GM10847 (cell line): ENCODE data around the gene MGAT4A.

ENCODE experiments used
- POLR2A ChIP-seq: IDR thresholded peaks from 2 replicates; pipeline ENCODE4 v1.6.1; 2011; ENCODE audit not compliant: insufficient read length; ENCODE audit errors: extremely low read depth

Gene MGAT4A

GRCh38 chr2:98617149-98617548, 113.8 kb downstream of the MGAT4A start:
- TF ChIP-seq POLR2A: no peak

GRCh38 chr2:98615481-98615880, 115.5 kb downstream of the MGAT4A start:
- TF ChIP-seq POLR2A: no peak

GRCh38 chr2:98614024-98614739, 116.8 kb downstream of the MGAT4A start:
- TF ChIP-seq POLR2A: no peak

DNA sequence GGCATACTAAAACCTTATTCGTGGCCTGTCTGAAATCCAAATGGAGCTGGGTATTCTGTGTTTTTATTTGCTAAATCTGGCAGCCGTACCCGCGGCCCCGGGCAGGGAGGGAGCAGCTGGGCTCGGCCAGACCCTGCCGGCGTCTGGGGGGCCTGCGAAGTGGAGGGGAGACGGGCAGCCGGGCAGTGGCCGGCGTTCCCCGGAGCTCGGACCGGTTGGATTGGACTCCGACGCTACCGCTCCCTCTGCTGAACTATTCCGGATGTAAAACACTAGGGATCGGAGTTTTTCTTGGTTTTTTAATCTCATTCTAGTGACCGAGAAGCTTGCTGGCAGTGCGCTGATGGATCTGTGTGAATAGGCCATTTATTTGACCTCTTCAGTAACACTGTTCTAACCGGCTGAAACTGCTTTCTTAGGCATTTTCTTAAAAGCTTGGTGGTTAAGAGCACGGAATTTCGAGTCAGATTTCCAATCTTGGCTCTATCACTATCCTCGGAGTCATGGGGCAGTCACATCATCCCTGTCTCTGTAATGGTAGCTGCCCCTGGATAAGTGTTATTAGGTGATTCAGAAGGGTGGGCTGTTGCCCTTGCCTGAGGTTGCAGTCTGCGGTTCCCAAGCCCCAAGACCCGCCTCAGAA, 121.8 kb downstream of the MGAT4A start:
- no peak for TF ChIP-seq POLR2A

DNA sequence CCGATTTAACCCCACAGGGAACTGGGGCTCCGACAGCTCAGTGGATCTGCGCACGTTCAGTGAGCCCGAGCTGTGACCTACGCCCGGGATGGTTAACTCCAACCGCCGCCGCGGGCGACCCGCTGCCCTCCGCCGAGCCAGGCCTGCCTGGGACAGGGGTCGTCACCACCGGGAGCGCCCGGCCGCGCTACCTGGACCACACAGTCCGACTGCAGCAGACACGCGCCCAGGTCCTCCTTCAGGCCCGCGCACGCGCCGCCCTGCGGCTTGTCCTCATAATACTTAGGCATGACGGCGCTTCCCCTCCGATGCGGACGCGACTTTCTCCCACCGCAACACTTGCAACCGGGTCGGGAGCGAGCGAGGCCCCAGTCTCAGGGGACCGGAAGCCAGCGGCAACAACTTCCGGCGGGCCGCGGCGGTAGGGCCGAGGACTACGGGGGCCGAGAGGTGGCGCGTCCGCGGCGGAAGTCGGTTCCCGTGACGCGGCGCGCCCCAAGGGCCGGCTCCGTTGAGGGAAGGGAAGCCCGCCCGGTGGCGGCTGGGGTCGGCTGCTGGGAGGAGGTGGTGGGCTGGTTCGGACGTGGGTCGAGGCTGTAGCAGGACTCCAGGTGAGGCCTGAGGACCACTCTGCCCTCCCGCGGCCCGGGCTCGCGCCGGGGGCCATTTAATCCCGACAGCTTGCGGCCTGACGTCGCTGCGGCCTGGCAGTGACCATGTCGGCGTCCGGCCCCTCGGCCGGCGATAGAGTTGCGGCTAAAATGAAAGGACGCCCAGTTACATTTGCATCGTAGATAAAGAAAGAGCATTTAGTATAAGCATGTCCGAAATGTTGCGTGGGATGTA, 122.6 kb downstream of the MGAT4A start, which contains the start of the genes COA5 and UNC50:
COA5 (minus strand) TSS at position 397 of the 846 bp plus-strand sequence; CDS start at position 290, 107 bp downstream.
UNC50 (plus strand) TSS at position 474 of the 846 bp plus-strand sequence. CDS start 1,171 bp downstream, outside the sequence.
- peak; percentile 92 for TF ChIP-seq POLR2A

DNA sequence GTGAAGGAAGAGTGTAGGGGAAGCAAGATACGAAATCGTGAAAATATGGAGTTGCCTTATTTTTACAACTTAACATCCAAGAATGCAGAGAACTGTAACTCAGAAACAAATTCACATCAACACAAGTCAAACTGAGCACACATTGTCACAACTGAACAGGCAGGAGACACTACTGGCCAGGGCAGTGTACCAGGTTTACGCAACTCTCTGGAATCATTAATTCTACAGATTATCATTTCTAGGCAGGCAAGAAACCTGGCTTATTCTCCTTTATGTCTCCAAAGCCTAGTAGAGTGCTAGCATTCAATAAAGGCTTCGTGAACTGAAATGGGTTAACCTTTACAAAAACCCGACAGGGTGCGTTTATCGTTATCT, 123.2 kb downstream of the MGAT4A start:
- no peak for TF ChIP-seq POLR2A

- TF ChIP-seq POLR2A: no peak
Measured at GRCh38 chr2:98607104-98607503, 123.8 kb downstream of the MGAT4A start.

- TF ChIP-seq POLR2A: no peak
Measured at GRCh38 chr2:98606431-98606830, 124.5 kb downstream of the MGAT4A start.

GRCh38 chr2:98605076-98605475, 125.9 kb downstream of the MGAT4A start:
- no peak for TF ChIP-seq POLR2A

GRCh38 chr2:98604547-98604946, 126.4 kb downstream of the MGAT4A start:
- no peak for TF ChIP-seq POLR2A

GRCh38 chr2:98601532-98602132, 129.3 kb downstream of the MGAT4A start:
- no peak for TF ChIP-seq POLR2A

GRCh38 chr2:98598781-98599428, 132.0 kb downstream of the MGAT4A start:
- no peak for TF ChIP-seq POLR2A

GRCh38 chr2:98592565-98592964, 138.4 kb downstream of the MGAT4A start:
- TF ChIP-seq POLR2A: no peak

DNA sequence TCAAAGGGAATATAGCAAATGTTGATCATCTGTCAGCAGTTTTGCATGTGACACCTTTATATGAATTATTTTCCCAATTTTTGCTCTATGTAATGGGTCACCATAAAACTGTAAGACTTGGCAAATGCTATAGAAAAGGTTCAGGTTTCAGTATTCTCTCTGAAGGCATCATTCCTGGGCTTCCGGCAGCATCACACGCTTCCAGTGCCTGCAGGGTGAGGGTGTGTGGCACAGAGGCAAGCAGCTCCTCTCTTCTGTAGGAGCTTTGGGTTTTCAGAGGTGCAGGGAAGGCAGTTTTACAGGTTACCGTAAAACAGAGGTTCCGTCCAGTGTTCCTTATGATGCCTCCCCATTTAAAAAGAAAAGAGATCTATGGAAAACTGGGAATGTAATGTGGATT, 141.4 kb downstream of the MGAT4A start:
- no peak for TF ChIP-seq POLR2A
